ENCODE measurements around the gene TENT5A.

Gene TENT5A

DNA sequence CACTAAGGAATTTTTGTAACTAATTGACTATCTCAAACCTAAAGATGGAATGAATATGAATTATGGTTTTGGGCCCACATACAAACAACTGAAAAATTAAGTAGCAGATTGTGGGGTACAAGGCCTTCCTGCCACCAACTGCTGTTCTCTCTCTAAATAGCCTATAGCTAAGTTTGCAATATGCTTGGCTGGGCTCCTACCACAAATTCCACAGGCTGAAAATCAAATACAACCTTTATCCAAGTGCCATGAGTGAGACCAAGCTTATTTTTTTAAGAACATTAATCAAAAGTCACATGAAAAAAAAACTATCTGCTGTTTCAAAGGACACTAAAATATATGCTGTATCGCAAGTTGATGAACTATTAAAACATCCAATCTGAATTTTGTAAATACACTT is 52.1 kb downstream of the TENT5A start:
- DNase-seq = no peak

DNA sequence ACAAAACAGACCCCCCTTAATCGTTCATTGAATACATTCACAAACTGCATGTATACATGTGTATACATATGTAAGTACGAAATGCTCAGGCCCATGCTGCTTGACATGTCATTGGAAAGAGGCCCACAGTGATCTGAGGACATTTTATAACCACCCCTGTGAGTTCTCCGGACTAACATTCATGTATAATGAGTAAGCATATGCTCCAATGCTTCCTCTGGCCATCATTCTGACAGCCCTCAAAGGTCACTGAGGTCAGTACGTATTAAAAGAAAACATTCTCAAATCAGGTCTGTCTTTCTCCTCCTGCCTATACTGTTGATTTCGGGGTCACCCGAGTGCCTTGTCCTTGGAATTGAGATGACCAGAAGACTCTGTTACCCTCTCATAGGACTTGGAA is 54.9 kb downstream of the TENT5A start:
- DNase-seq = peak; percentile 2

DNA sequence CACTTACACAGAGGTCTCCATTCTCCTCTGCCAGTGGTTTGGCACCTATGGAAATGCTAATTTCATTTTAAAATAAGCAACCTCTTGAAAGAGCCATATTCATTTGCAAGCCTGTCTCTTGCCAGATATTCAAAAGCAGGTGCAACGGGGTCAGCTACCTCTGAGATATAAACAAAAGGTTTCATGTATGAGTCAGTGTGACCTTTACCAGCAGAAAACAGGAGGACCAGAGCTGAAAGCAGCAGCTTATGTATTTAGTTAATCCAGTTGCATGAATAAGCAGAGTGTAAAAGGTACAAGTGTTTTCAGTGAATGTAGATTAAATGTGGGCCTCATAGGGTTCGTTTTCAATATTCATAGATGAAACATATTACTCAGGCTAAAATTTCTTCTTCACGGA is 56.0 kb downstream of the TENT5A start:
- no peak for DNase-seq

Measured in T1000 (cell line).